Astrocyte (in vitro differentiated cells and primary cell): ENCODE data around the gene ZNF691. TPM values are rescaled to one million over a fixed set of nuclear protein-coding genes. Genes with fewer than 3 reads are reported as not detected.

Source experiments
- DNase-seq: peaks from one replicate; pipeline ENCODE4 v3.0.0-alpha.2; 2010; ENCODE audit warnings: low read depth
- FAIRE-seq: peaks from 2 replicates; lab custom pipeline; 2011; peaks lifted over from hg19 to GRCh38; lab: Jason Lieb, UNC
- H2AFZ ChIP-seq: 2 replicates; pipeline ENCODE4 v1.6.0; 2012; ENCODE audit warnings: low read depth, low read length, inconsistent platforms
- H3K27ac ChIP-seq: 2 replicates; pipeline ENCODE4 v1.5.1; 2011; ENCODE audit warnings: low read depth, low read length, inconsistent platforms
- H3K27me3 ChIP-seq: 2 replicates; pipeline ENCODE4 v1.6.0; 2011; ENCODE audit warnings: low read length, inconsistent platforms; ENCODE audit not compliant: insufficient read depth
- H3K36me3 ChIP-seq: 2 replicates; pipeline ENCODE4 v1.5.1; 2011; ENCODE audit warnings: low read length, inconsistent platforms; ENCODE audit not compliant: insufficient read depth
- H3K4me1 ChIP-seq: 2 replicates; pipeline ENCODE4 v1.5.1; 2011; ENCODE audit warnings: low read length, inconsistent platforms; ENCODE audit not compliant: insufficient read depth
- H3K4me2 ChIP-seq: 2 replicates; pipeline ENCODE4 v1.6.0; 2012; ENCODE audit warnings: low read length, inconsistent platforms
- H3K4me3 ChIP-seq: 2 replicates; pipeline ENCODE4 v1.5.1; 2011; ENCODE audit warnings: low read depth, mild to moderate bottlenecking, low read length, inconsistent platforms; ENCODE audit not compliant: insufficient read depth
- H3K79me2 ChIP-seq: 2 replicates; pipeline ENCODE4 v1.6.0; 2012; ENCODE audit warnings: mild to moderate bottlenecking, low read length, inconsistent platforms; ENCODE audit not compliant: insufficient read depth
- H3K9ac ChIP-seq: 2 replicates; pipeline ENCODE4 v1.6.0; 2012; ENCODE audit warnings: mild to moderate bottlenecking, low read length, inconsistent platforms
- H3K9me3 ChIP-seq: 2 replicates; pipeline ENCODE4 v1.5.1; 2012; ENCODE audit warnings: low read depth, mild to moderate bottlenecking, low read length, inconsistent platforms; ENCODE audit not compliant: insufficient read depth
- H4K20me1 ChIP-seq: 2 replicates; pipeline ENCODE4 v1.6.0; 2012; ENCODE audit warnings: low read length, inconsistent platforms; ENCODE audit not compliant: insufficient read depth
- H3K27ac Mint-ChIP-seq: one replicate; pipeline ENCODE4 v1.8.0; 2021; ENCODE audit warnings: mild to moderate bottlenecking, mixed read lengths; ENCODE audit not compliant: unreplicated experiment
- H3K27me3 Mint-ChIP-seq: one replicate; pipeline ENCODE4 v1.8.0; 2021; ENCODE audit warnings: low read depth, mixed read lengths; ENCODE audit not compliant: unreplicated experiment
- H3K36me3 Mint-ChIP-seq: one replicate; pipeline ENCODE4 v1.8.0; 2021; ENCODE audit warnings: low read depth, mixed read lengths; ENCODE audit not compliant: unreplicated experiment
- H3K4me1 Mint-ChIP-seq: one replicate; pipeline ENCODE4 v1.8.0; 2021; ENCODE audit warnings: low read depth, mixed read lengths; ENCODE audit not compliant: unreplicated experiment
- H3K4me3 Mint-ChIP-seq: one replicate; pipeline ENCODE4 v1.8.0; 2021; ENCODE audit warnings: mild to moderate bottlenecking, moderate library complexity, mixed read lengths; ENCODE audit not compliant: unreplicated experiment
- H3K9me3 Mint-ChIP-seq: one replicate; pipeline ENCODE4 v1.8.0; 2021; ENCODE audit warnings: mild to moderate bottlenecking, mixed read lengths; ENCODE audit not compliant: unreplicated experiment
- CTCF ChIP-seq: IDR thresholded peaks from 2 replicates; pipeline ENCODE4 v1.5.1; 2011; ENCODE audit warnings: low read depth, mild to moderate bottlenecking, inconsistent platforms, low read length, moderate library complexity; ENCODE audit not compliant: insufficient read depth
- EZH2 ChIP-seq: IDR thresholded peaks from 2 replicates; pipeline ENCODE4 v1.6.1; 2012; ENCODE audit warnings: mild to moderate bottlenecking, low read length, inconsistent platforms; ENCODE audit not compliant: insufficient read depth
- total RNA-seq: library from RNA; stranded (reverse); gene quantifications from 2 replicates; pipeline ENCODE4 v1.2.1, GENCODE V29; 2021

The ZNF691 gene
- total RNA-seq, 1 donor from 2014 or later, result 5.8 TPM

GRCh38 chr1:42848823-42849537 lies 2.6 kb downstream of the ZNF691 start:
- Mint-ChIP-seq H3K4me3 (no peak overlapping the region), H3K27me3 (no peaks in the 10 kb centered on the region), H3K36me3 (peaks cover 18% of the 10 kb centered on the region), H3K27ac (no peak overlapping the region), H3K4me1 (peaks cover 19% of the 10 kb centered on the region), H3K9me3 (no peaks in the 10 kb centered on the region)
- TF ChIP-seq EZH2, result no peak
- no peak for TF ChIP-seq CTCF
- Histone ChIP-seq H3K79me2 (peaks cover 28% of the 10 kb centered on the region), H4K20me1 (peaks cover 8% of the 10 kb centered on the region), H3K9ac (no peak overlapping the region), H3K27me3 (no peaks in the 10 kb centered on the region), H3K4me3 (no peak overlapping the region), H3K36me3 (peaks cover 19% of the 10 kb centered on the region), H3K4me2 (no peak overlapping the region), H3K9me3 (peaks cover 16% of the 10 kb centered on the region), H2AFZ (no peak overlapping the region), H3K27ac (no peak overlapping the region), H3K4me1 (peaks cover 8% of the 10 kb centered on the region)
- FAIRE-seq (no peak), DNase-seq (no peak)

GRCh38 chr1:42849944-42850343 lies 3.5 kb downstream of the ZNF691 start:
- H3K4me3 Mint-ChIP-seq, result no peak overlapping the region
- no peak overlapping the region for H2AFZ ChIP-seq
- peaks cover 8% of the 10 kb centered on the region for H4K20me1 ChIP-seq
- H3K4me3 ChIP-seq, result no peak overlapping the region
- no peak overlapping the region for H3K27ac Mint-ChIP-seq
- no peak for TF ChIP-seq CTCF
- TF ChIP-seq EZH2, result no peak
- peaks cover 16% of the 10 kb centered on the region for H3K9me3 ChIP-seq
- no peak overlapping the region for H3K4me2 ChIP-seq
- DNase-seq (no peak), FAIRE-seq (no peak)
- H3K79me2 ChIP-seq, result peaks cover 28% of the 10 kb centered on the region
- H3K27me3 Mint-ChIP-seq, result no peaks in the 10 kb centered on the region
- H3K4me1 ChIP-seq, result peaks cover 8% of the 10 kb centered on the region
- H3K9ac ChIP-seq, result no peak overlapping the region
- H3K36me3 Mint-ChIP-seq, result peaks cover 18% of the 10 kb centered on the region
- no peak overlapping the region for H3K27ac ChIP-seq
- H3K36me3 ChIP-seq, result peaks cover 19% of the 10 kb centered on the region
- no peaks in the 10 kb centered on the region for H3K9me3 Mint-ChIP-seq
- peaks cover 19% of the 10 kb centered on the region for H3K4me1 Mint-ChIP-seq
- H3K27me3 ChIP-seq, result no peaks in the 10 kb centered on the region

GRCh38 chr1:42851420-42851819 lies 5.0 kb downstream of the ZNF691 start:
- H3K4me2 ChIP-seq, result no peak overlapping the region
- FAIRE-seq (no peak), DNase-seq (no peak)
- no peak overlapping the region for H3K27ac Mint-ChIP-seq
- no peak overlapping the region for H3K4me3 Mint-ChIP-seq
- no peaks in the 10 kb centered on the region for H3K9me3 Mint-ChIP-seq
- peaks cover 28% of the 10 kb centered on the region for H3K79me2 ChIP-seq
- H2AFZ ChIP-seq, result no peak overlapping the region
- TF ChIP-seq EZH2 (no peak), CTCF (no peak)
- H3K36me3 Mint-ChIP-seq, result peaks cover 18% of the 10 kb centered on the region
- H3K4me1 ChIP-seq, result peaks cover 8% of the 10 kb centered on the region
- no peak overlapping the region for H3K27ac ChIP-seq
- H3K27me3 ChIP-seq, result no peaks in the 10 kb centered on the region
- no peak overlapping the region for H3K4me3 ChIP-seq
- peaks cover 8% of the 10 kb centered on the region for H4K20me1 ChIP-seq
- H3K36me3 ChIP-seq, result peaks cover 19% of the 10 kb centered on the region
- H3K4me1 Mint-ChIP-seq, result peaks cover 21% of the 10 kb centered on the region
- peaks cover 16% of the 10 kb centered on the region for H3K9me3 ChIP-seq
- H3K9ac ChIP-seq, result no peak overlapping the region
- H3K27me3 Mint-ChIP-seq, result no peaks in the 10 kb centered on the region
